Measurements from ENCODE around the gene TTC8. TPM values are rescaled to one million over a fixed set of nuclear protein-coding genes. Genes with fewer than 3 reads are reported as not detected.

Gene TTC8
- total and polyA plus RNA-seq, 2 donors (not counting 3 experiments of a cell fraction or from before 2014, with no cell fraction given), result 11.9 to 16.3 TPM

DNA sequence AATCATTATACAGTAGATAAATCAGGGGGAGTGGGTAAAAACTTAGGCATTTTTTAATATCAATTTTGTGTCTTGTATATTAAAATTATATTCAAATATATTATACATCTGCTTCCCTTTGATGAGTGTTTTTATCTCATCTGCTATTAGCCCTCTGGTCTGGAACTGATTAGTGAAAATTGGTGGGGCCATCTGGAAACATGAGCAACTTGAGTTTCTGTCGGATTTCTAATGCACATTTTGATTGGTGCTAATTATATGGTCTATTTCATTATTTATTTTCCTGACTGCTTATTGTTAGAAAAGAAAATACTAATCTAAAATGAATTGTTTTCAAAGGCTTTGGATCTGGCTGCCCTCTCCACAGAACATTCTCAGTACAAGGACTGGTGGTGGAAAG lies 28.2 kb downstream of the TTC8 start:
- Histone ChIP-seq H3K9me3 (replicated peaks; ENCODE audit: control insufficient read depth, insufficient read depth, low read length) (no peaks in the 10 kb centered on the region), H3K4me1 (ENCODE audit: control insufficient read depth, extremely low read depth, insufficient read depth, low read length) (no peaks in the 10 kb centered on the region), H3K4me3 (replicated peaks in 1 of 3; ENCODE audit: insufficient read depth in 1 of 3, low read depth in 1 of 3, low read length in 3 of 3) (no peak overlapping the region), H3K9ac (replicated peaks; ENCODE audit: extremely low read depth, insufficient read depth, low read length) (no peak overlapping the region), H3K36me3 (ENCODE audit: control insufficient read depth in 2 of 2, extremely low read depth in 1 of 2, insufficient read depth in 2 of 2, low read length in 2 of 2) (no peaks in the 10 kb centered on the region), H3K27ac (ENCODE audit: insufficient read depth, low read depth, low read length) (no peak overlapping the region), H4K20me1 (replicated peaks; ENCODE audit: control insufficient read depth, extremely low read depth, insufficient read depth, low read length) (no peaks in the 10 kb centered on the region), H3K9me1 (replicated peaks; ENCODE audit: control insufficient read depth, extremely low read depth, insufficient read depth, low read length) (no peaks in the 10 kb centered on the region), H2AFZ (ENCODE audit: low read depth, low read length) (no peak overlapping the region), H3K27me3 (ENCODE audit: control insufficient read depth in 2 of 2, insufficient read depth in 2 of 2, low read length in 2 of 2) (no peaks in the 10 kb centered on the region), H3K4me2 (ENCODE audit: insufficient read depth, low read length) (no peak overlapping the region), H3K79me2 (ENCODE audit: control insufficient read depth, insufficient read depth, low read length) (no peaks in the 10 kb centered on the region)
- BruUV-seq (replicated peaks), result no TSS peak
- DNase-seq (ENCODE audit: low read depth, low spot score) (no peak), FAIRE-seq (no peak)
- TF ChIP-seq POLR2A (IDR thresholded peaks at IDR 0.05; ENCODE audit: low read depth, low read length) (no peak), MYC (IDR thresholded peaks at IDR 0.05; ENCODE audit: low read depth, low read length) (no peak), FOS (IDR thresholded peaks at IDR 0.05; ENCODE audit: borderline replicate concordance, insufficient read depth, low read length) (no peak), POLR2AphosphoS5 (IDR thresholded peaks at IDR 0.05; ENCODE audit: insufficient read depth, low read depth, low read length) (no peak), GATA2 (IDR thresholded peaks at IDR 0.05; ENCODE audit: insufficient read depth, insufficient read length, low read depth, low read length) (no peak), EZH2 (IDR thresholded peaks at IDR 0.05; ENCODE audit: borderline replicate concordance, low read depth, low read length, severe bottlenecking) (no peak), JUN (IDR thresholded peaks at IDR 0.05; ENCODE audit: borderline replicate concordance, insufficient read depth, insufficient read length, low read depth) (no peak)
- TF ChIP-seq, protein P1, sequence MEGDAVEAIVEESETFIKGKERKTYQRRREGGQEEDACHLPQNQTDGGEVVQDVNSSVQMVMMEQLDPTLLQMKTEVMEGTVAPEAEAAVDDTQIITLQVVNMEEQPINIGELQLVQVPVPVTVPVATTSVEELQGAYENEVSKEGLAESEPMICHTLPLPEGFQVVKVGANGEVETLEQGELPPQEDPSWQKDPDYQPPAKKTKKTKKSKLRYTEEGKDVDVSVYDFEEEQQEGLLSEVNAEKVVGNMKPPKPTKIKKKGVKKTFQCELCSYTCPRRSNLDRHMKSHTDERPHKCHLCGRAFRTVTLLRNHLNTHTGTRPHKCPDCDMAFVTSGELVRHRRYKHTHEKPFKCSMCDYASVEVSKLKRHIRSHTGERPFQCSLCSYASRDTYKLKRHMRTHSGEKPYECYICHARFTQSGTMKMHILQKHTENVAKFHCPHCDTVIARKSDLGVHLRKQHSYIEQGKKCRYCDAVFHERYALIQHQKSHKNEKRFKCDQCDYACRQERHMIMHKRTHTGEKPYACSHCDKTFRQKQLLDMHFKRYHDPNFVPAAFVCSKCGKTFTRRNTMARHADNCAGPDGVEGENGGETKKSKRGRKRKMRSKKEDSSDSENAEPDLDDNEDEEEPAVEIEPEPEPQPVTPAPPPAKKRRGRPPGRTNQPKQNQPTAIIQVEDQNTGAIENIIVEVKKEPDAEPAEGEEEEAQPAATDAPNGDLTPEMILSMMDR (IDR thresholded peaks at IDR 0.05; ENCODE audit: extremely low read depth in 1 of 2, insufficient read depth in 1 of 2, low read depth in 1 of 2, low read length in 2 of 2), result no peak
- dilution Hi-C loops (cut with MboI; ENCODE audit: extremely low pct_ligation_motif_present, low sequenced_read_pairs), result no loop called here
- intact Hi-C loops (cut with micrococcal nuclease), result no loop called here
- CTCF ChIA-PET, result interaction anchor here (1.9 kb wide), 1 partner anchor 11 kb away, joined by 5 read pairs; no protein-coding TSS in a partner anchor
- POLR2A ChIA-PET, result no interaction called here
